Neural progenitor cell (in vitro differentiated cells): ENCODE results near the gene MED9.

Experiments
- CTCF ChIP-seq: fragments of 200-600 bp; sonication (generic); IDR thresholded peaks from 2 replicates; pipeline ENCODE4 v1.5.1; 2017; ENCODE audit warnings: antibody characterized with exemption, mild to moderate bottlenecking
- EZH2 ChIP-seq: fragments of 200-600 bp; sonication (generic); IDR thresholded peaks from 2 replicates; pipeline ENCODE4 v1.6.1; 2017; ENCODE audit warnings: antibody characterized with exemption, mild to moderate bottlenecking, moderate library complexity

- no peak for TF ChIP-seq CTCF
- no peak for TF ChIP-seq EZH2
Observed at GRCh38 chr17:17497065-17497844, 20.5 kb downstream of the MED9 start.
